Neural cell (in vitro differentiated cells): Measurements from ENCODE around the gene ENGASE. TPM values are rescaled to one million over a fixed set of nuclear protein-coding genes. Genes with fewer than 3 reads are reported as not detected.

Experiments used
- H2AFZ ChIP-seq: fragments of 200-600, 300-800 bp; sonication (generic), shearing (Covaris generic); 2 replicates; pipeline ENCODE4 v1.6.0; 2014; ENCODE audit warnings: low read depth, mild to moderate bottlenecking, antibody characterized with exemption, low read length, moderate library complexity
- H3F3A ChIP-seq: fragments of 200-600 bp; shearing (Covaris generic); 2 replicates; pipeline ENCODE4 v1.6.1; 2016; ENCODE audit warnings: mild to moderate bottlenecking, moderate library complexity, mixed read lengths, antibody characterized with exemption, low read length; ENCODE audit not compliant: insufficient read depth, poor library complexity, severe bottlenecking
- H3K27ac ChIP-seq: fragments of 200-600, 300-800 bp; sonication (generic), shearing (Covaris generic); 2 replicates; pipeline ENCODE4 v1.5.1; 2014; ENCODE audit warnings: mild to moderate bottlenecking, low read length, moderate library complexity
- H3K27me3 ChIP-seq: fragments of 300-800, 200-600 bp; sonication (generic), shearing (Covaris generic); 2 replicates; pipeline ENCODE4 v1.6.0; 2014; ENCODE audit warnings: mild to moderate bottlenecking, low read depth, low read length, moderate library complexity; ENCODE audit not compliant: insufficient read depth
- H3K36me3 ChIP-seq: fragments of 300-800, 200-600 bp; sonication (generic), shearing (Covaris generic); 2 replicates; pipeline ENCODE4 v1.5.1; 2014; ENCODE audit warnings: mild to moderate bottlenecking, antibody characterized with exemption, low read length, moderate library complexity; ENCODE audit not compliant: insufficient read depth
- H3K4me2 ChIP-seq: fragments of 300-800, 200-600 bp; sonication (generic), shearing (Covaris generic); 2 replicates; pipeline ENCODE4 v1.6.0; 2014; ENCODE audit warnings: mild to moderate bottlenecking, low read length
- H3K4me3 ChIP-seq: fragments of 300-800, 200-600 bp; sonication (generic), shearing (Covaris generic); 2 replicates; pipeline ENCODE4 v1.5.1; 2014; ENCODE audit warnings: mild to moderate bottlenecking, low read length, moderate library complexity
- H3K79me2 ChIP-seq: fragments of 200-600 bp; shearing (Covaris generic); replicated peaks from 2 replicates; pipeline ENCODE4 v1.6.0; 2014; ENCODE audit warnings: mild to moderate bottlenecking, low read length, moderate library complexity; ENCODE audit not compliant: insufficient read depth
- H3K9ac ChIP-seq: fragments of 300-800, 200-600 bp; sonication (generic), shearing (Covaris generic); 2 replicates; pipeline ENCODE4 v1.6.1; 2016; ENCODE audit warnings: mild to moderate bottlenecking, low read length, mixed read lengths
- H3K9me2 ChIP-seq: fragments of 200-600 bp; shearing (Covaris generic); 2 replicates; pipeline ENCODE4 v1.6.1; 2016; ENCODE audit warnings: mild to moderate bottlenecking, low read length, mixed read lengths; ENCODE audit not compliant: insufficient read depth
- H3K9me3 ChIP-seq: fragments of 200-600, 300-800 bp; sonication (generic), shearing (Covaris generic); 2 replicates; pipeline ENCODE4 v1.6.1; 2016; ENCODE audit warnings: mild to moderate bottlenecking, mixed run types, low read length, moderate library complexity, mixed read lengths
- H4K20me1 ChIP-seq: fragments of 200-600 bp; shearing (Covaris generic); 2 replicates; pipeline ENCODE4 v1.6.1; 2016; ENCODE audit warnings: mild to moderate bottlenecking, mixed run types; ENCODE audit not compliant: insufficient read depth
- EP300 ChIP-seq: fragments of 450-650 bp; conservative IDR thresholded peaks from 2 replicates; pipeline ENCODE4 v1.6.1; 2014; ENCODE audit warnings: antibody characterized with exemption, mild to moderate bottlenecking, moderate library complexity; ENCODE audit not compliant: poor library complexity, severe bottlenecking
- EZH2 ChIP-seq: fragments of 200-600, 300-800 bp; shearing (Covaris generic), sonication (generic); IDR thresholded peaks from 2 replicates; pipeline ENCODE4 v1.6.1; 2014; ENCODE audit warnings: antibody characterized with exemption, low read length, borderline replicate concordance, mild to moderate bottlenecking; ENCODE audit not compliant: insufficient read depth, poor library complexity, severe bottlenecking
- MXI1 ChIP-seq: fragments of 450-650 bp; conservative IDR thresholded peaks from 2 replicates; pipeline ENCODE4 v1.6.1; 2014; ENCODE audit warnings: antibody characterized with exemption, mild to moderate bottlenecking; ENCODE audit not compliant: poor library complexity, severe bottlenecking
- POLR2AphosphoS5 ChIP-seq: IDR thresholded peaks from 2 replicates; pipeline ENCODE4 v1.6.1; 2012
- RAD21 ChIP-seq: fragments of 450-650 bp; conservative IDR thresholded peaks from 2 replicates; pipeline ENCODE4 v1.6.1; 2014; ENCODE audit warnings: antibody characterized with exemption, mild to moderate bottlenecking, moderate library complexity
- SMC3 ChIP-seq: fragments of 450-650 bp; conservative IDR thresholded peaks from 2 replicates; pipeline ENCODE4 v1.6.1; 2014; ENCODE audit warnings: antibody characterized with exemption, mild to moderate bottlenecking, moderate library complexity; ENCODE audit not compliant: poor library complexity
- TAF1 ChIP-seq: IDR thresholded peaks from 2 replicates; pipeline ENCODE4 v1.6.1; 2012; ENCODE audit warnings: low read depth
- polyA plus RNA-seq: library from polyadenylated mRNA; depleted of rRNA; stranded (reverse); fragments of >200 nt; gene quantifications from 2 replicates; pipeline ENCODE4 v1.2.3, GENCODE V29; 2014
- TF ChIP-seq, protein P1 (sequence below): fragments of 450-650 bp; IDR thresholded peaks from 2 replicates; pipeline ENCODE4 v1.5.1; 2014; ENCODE audit warnings: antibody characterized with exemption, mild to moderate bottlenecking, moderate library complexity; ENCODE audit not compliant: poor library complexity, severe bottlenecking
- TF ChIP-seq, protein P2 (sequence below): IDR thresholded peaks from 2 replicates; pipeline ENCODE4 v1.6.1; 2012; ENCODE audit warnings: borderline replicate concordance

The ENGASE gene
- polyA plus RNA-seq, 1 donor from 2014 or later = 13.0 TPM

DNA sequence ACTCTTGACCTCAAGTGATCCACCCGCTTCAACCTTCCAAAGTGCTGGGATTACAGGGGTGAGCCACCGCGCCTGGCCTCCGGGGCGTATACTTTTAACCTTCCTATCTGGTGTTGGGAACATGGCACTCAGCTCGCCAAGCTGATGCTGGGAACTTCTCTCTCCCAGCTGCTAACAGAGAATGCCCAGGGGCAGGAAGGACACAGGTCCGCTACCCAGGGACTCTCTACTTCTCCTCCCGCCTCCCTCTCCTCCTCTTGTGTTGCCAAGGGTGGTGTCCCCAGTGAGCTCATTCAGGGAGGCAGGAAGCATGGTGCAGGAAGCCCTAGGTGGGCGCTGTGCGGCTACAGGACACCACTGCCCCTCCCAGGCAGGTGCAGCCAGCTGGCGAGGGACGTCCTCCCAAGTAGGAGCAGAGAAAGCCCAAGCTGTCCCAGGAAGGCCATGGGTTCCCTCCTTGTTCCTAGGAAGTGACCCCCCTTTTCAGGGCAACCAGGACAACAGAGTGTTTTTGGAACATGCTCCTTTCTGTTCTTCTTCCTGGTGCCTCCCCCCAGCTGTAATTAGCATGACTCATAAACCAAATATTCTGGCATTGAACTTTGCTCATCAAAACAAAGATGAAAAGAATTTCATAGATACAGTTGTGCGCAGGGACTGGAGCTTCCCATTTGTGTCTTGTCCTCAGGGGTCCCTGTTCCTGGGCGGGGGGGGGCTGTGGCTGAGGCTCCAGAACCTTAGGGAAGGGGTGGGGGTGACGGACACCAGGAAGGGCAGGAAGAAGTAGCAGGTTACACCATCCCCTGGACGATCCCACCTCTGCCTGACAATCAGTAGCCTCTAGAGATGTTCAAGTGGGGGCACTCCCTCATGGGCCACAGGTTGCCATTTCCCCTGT lies 48.0 kb upstream of the ENGASE start:
- H3K4me3 ChIP-seq = no peak overlapping the region
- no peak overlapping the region for H3K4me2 ChIP-seq

GRCh38 chr17:79027274-79027924 lies 47.2 kb upstream of the ENGASE start:
- no peaks in the 10 kb centered on the region for H3K36me3 ChIP-seq
- no peak overlapping the region for H3K27ac ChIP-seq
- peaks cover 24% of the 10 kb centered on the region for H3K27me3 ChIP-seq
- no peak overlapping the region for H2AFZ ChIP-seq
- H3K9ac ChIP-seq = no peak overlapping the region
- no peaks in the 10 kb centered on the region for H3F3A ChIP-seq
- no peak overlapping the region for H3K4me3 ChIP-seq
- H3K9me2 ChIP-seq = no peaks in the 10 kb centered on the region
- no peaks in the 10 kb centered on the region for H3K79me2 ChIP-seq
- H3K9me3 ChIP-seq = no peaks in the 10 kb centered on the region
- H4K20me1 ChIP-seq = no peaks in the 10 kb centered on the region
- H3K4me2 ChIP-seq = no peak overlapping the region
- TF ChIP-seq EP300 (no peak), POLR2AphosphoS5 (no peak), MXI1 (no peak), RAD21 (no peak), EZH2 (no peak), TAF1 (no peak), SMC3 (no peak)
- TF ChIP-seq, protein P1, sequence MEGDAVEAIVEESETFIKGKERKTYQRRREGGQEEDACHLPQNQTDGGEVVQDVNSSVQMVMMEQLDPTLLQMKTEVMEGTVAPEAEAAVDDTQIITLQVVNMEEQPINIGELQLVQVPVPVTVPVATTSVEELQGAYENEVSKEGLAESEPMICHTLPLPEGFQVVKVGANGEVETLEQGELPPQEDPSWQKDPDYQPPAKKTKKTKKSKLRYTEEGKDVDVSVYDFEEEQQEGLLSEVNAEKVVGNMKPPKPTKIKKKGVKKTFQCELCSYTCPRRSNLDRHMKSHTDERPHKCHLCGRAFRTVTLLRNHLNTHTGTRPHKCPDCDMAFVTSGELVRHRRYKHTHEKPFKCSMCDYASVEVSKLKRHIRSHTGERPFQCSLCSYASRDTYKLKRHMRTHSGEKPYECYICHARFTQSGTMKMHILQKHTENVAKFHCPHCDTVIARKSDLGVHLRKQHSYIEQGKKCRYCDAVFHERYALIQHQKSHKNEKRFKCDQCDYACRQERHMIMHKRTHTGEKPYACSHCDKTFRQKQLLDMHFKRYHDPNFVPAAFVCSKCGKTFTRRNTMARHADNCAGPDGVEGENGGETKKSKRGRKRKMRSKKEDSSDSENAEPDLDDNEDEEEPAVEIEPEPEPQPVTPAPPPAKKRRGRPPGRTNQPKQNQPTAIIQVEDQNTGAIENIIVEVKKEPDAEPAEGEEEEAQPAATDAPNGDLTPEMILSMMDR = no peak

More for the DNA sequence above, 48.0 kb upstream of the ENGASE start:
- Histone ChIP-seq H3K27ac (no peak overlapping the region), H3K36me3 (no peaks in the 10 kb centered on the region), H3K9me3 (no peaks in the 10 kb centered on the region), H3F3A (no peaks in the 10 kb centered on the region), H3K27me3 (peaks cover 24% of the 10 kb centered on the region), H3K79me2 (no peaks in the 10 kb centered on the region), H2AFZ (no peak overlapping the region), H3K9ac (no peak overlapping the region), H4K20me1 (no peaks in the 10 kb centered on the region), H3K9me2 (no peaks in the 10 kb centered on the region)
- TF ChIP-seq, protein P2, sequence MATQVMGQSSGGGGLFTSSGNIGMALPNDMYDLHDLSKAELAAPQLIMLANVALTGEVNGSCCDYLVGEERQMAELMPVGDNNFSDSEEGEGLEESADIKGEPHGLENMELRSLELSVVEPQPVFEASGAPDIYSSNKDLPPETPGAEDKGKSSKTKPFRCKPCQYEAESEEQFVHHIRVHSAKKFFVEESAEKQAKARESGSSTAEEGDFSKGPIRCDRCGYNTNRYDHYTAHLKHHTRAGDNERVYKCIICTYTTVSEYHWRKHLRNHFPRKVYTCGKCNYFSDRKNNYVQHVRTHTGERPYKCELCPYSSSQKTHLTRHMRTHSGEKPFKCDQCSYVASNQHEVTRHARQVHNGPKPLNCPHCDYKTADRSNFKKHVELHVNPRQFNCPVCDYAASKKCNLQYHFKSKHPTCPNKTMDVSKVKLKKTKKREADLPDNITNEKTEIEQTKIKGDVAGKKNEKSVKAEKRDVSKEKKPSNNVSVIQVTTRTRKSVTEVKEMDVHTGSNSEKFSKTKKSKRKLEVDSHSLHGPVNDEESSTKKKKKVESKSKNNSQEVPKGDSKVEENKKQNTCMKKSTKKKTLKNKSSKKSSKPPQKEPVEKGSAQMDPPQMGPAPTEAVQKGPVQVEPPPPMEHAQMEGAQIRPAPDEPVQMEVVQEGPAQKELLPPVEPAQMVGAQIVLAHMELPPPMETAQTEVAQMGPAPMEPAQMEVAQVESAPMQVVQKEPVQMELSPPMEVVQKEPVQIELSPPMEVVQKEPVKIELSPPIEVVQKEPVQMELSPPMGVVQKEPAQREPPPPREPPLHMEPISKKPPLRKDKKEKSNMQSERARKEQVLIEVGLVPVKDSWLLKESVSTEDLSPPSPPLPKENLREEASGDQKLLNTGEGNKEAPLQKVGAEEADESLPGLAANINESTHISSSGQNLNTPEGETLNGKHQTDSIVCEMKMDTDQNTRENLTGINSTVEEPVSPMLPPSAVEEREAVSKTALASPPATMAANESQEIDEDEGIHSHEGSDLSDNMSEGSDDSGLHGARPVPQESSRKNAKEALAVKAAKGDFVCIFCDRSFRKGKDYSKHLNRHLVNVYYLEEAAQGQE = no peak
- no peak for TF ChIP-seq POLR2AphosphoS5
- TF ChIP-seq EZH2 = no peak
- no peak for TF ChIP-seq EP300
- TF ChIP-seq, protein P1 = no peak
- no peak for TF ChIP-seq SMC3
- TF ChIP-seq MXI1 = no peak
- no peak for TF ChIP-seq TAF1
- TF ChIP-seq RAD21 = no peak
